ENCODE results near the gene ZNF576. TPM values are rescaled to one million over a fixed set of nuclear protein-coding genes. Genes with fewer than 3 reads are reported as not detected.

Gene ZNF576
- total and polyA plus RNA-seq, 9 of the 15 experiments (the other 6 are each of a cell fraction or from before 2014, with no cell fraction given), result 6.8 to 18.2 (median 12.2) TPM

DNA sequence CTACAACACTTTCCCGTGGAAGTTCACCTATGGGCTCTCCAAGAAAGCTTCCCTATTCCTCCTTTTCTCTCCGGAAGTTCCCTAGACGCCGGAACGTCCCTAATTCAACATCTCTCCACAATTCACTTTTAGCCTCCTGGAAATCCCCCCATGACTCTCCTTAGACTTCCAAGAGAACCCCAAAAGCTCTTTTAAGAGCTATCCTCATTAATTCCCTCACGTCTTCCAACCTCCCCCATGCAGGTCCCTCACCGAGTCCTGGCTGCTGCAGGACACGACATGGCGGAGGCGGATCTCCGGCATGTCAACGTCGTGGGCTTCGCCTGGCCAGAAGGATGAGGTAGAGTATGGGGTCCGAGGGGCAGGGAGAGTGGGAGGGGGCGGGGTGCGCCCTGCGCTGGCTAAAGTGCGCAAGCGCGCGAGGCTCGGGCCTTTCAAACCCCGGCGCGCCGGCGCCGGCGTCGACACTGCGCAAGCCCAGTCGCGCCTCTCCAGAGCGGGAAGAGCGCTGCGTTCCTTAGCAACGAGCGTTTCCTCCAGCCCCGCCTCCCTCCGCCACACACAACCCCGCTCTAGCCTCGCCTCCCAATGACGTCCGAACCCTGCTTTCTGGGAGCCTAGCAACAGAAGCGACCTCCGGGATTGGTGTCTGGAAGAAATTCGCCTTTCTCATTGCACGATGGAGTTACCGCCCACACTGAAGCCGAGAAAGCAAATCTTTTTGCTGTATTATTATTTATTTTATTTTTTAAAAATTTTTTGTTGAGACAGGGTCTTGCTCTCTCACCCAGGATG is 21.0 kb upstream of the ZNF576 start, which contains the start of the genes PINLYP and XRCC1 (continued):
- no peak for TF ChIP-seq ZKSCAN8 (CRISPR knock-in tag; IDR thresholded peaks at IDR 0.05)
- TF ChIP-seq, protein P1, sequence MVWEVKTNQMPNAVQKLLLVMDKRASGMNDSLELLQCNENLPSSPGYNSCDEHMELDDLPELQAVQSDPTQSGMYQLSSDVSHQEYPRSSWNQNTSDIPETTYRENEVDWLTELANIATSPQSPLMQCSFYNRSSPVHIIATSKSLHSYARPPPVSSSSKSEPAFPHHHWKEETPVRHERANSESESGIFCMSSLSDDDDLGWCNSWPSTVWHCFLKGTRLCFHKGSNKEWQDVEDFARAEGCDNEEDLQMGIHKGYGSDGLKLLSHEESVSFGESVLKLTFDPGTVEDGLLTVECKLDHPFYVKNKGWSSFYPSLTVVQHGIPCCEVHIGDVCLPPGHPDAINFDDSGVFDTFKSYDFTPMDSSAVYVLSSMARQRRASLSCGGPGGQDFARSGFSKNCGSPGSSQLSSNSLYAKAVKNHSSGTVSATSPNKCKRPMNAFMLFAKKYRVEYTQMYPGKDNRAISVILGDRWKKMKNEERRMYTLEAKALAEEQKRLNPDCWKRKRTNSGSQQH (CRISPR knock-in tag; IDR thresholded peaks at IDR 0.05), result peak; percentile 51; the same call in 1 of the 2 replicates
- TF ChIP-seq RFX1 (IDR thresholded peaks at IDR 0.05), result peak; percentile 97
- peak; percentile 65 for TF ChIP-seq HCFC1 (IDR thresholded peaks at IDR 0.05; ENCODE audit: low read depth, low read length)
- TF ChIP-seq, protein P2, sequence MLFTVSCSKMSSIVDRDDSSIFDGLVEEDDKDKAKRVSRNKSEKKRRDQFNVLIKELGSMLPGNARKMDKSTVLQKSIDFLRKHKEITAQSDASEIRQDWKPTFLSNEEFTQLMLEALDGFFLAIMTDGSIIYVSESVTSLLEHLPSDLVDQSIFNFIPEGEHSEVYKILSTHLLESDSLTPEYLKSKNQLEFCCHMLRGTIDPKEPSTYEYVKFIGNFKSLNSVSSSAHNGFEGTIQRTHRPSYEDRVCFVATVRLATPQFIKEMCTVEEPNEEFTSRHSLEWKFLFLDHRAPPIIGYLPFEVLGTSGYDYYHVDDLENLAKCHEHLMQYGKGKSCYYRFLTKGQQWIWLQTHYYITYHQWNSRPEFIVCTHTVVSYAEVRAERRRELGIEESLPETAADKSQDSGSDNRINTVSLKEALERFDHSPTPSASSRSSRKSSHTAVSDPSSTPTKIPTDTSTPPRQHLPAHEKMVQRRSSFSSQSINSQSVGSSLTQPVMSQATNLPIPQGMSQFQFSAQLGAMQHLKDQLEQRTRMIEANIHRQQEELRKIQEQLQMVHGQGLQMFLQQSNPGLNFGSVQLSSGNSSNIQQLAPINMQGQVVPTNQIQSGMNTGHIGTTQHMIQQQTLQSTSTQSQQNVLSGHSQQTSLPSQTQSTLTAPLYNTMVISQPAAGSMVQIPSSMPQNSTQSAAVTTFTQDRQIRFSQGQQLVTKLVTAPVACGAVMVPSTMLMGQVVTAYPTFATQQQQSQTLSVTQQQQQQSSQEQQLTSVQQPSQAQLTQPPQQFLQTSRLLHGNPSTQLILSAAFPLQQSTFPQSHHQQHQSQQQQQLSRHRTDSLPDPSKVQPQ (CRISPR knock-in tag; IDR thresholded peaks at IDR 0.05; ENCODE audit: borderline replicate concordance), result no peak
- peak; percentile 66 for TF ChIP-seq TAF7 (tag; IDR thresholded peaks at IDR 0.05)
- TF ChIP-seq JUND (IDR thresholded peaks at IDR 0.05; ENCODE audit: borderline replicate concordance, low read depth, low read length), result peak; percentile 29; the same call in 1 of the 2 replicates
- TF ChIP-seq JUND (tag; IDR thresholded peaks at IDR 0.05; ENCODE audit: borderline replicate concordance, low read depth, low read length), result no peak
- peak; percentile 80 for TF ChIP-seq KDM5B (IDR thresholded peaks at IDR 0.05; ENCODE audit: insufficient replicate concordance, low read depth, low read length)
- peak; percentile 51 for TF ChIP-seq HNRNPK (IDR thresholded peaks at IDR 0.05; ENCODE audit: low read depth, low read length, poor library complexity, severe bottlenecking)
- TF ChIP-seq, protein P3, sequence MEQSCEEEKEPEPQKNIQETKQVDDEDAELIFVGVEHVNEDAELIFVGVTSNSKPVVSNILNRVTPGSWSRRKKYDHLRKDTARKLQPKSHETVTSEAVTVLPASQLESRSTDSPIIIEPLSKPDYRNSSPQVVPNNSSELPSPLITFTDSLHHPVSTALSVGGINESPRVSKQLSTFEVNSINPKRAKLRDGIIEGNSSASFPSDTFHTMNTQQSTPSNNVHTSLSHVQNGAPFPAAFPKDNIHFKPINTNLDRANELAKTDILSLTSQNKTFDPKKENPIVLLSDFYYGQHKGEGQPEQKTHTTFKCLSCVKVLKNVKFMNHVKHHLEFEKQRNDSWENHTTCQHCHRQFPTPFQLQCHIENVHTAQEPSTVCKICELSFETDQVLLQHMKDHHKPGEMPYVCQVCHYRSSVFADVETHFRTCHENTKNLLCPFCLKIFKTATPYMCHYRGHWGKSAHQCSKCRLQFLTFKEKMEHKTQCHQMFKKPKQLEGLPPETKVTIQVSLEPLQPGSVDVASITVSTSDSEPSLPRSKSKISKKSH (CRISPR knock-in tag; IDR thresholded peaks at IDR 0.05), result no peak
- TF ChIP-seq ZNF444 (CRISPR knock-in tag; IDR thresholded peaks at IDR 0.05), result 0 out of 2 replicates have a peak, but pooled peaks have one; percentile 54
- TF ChIP-seq, protein P4, sequence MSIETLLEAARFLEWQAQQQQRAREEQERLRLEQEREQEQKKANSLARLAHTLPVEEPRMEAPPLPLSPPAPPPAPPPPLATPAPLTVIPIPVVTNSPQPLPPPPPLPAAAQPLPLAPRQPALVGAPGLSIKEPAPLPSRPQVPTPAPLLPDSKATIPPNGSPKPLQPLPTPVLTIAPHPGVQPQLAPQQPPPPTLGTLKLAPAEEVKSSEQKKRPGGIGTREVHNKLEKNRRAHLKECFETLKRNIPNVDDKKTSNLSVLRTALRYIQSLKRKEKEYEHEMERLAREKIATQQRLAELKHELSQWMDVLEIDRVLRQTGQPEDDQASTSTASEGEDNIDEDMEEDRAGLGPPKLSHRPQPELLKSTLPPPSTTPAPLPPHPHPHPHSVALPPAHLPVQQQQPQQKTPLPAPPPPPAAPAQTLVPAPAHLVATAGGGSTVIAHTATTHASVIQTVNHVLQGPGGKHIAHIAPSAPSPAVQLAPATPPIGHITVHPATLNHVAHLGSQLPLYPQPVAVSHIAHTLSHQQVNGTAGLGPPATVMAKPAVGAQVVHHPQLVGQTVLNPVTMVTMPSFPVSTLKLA (conservative IDR thresholded peaks at IDR 0.05), result peak in 1 of 2 experiments; percentile 60; a peak in 2 of 4 replicates
- TF ChIP-seq ATF7 (IDR thresholded peaks at IDR 0.05), result peak; percentile 79; the same call in 1 of the 2 replicates
- no peak for TF ChIP-seq NEUROD1 (IDR thresholded peaks at IDR 0.05; ENCODE audit: borderline replicate concordance, low read depth, low read length, partially characterized antibody)
- TF ChIP-seq, protein P5, sequence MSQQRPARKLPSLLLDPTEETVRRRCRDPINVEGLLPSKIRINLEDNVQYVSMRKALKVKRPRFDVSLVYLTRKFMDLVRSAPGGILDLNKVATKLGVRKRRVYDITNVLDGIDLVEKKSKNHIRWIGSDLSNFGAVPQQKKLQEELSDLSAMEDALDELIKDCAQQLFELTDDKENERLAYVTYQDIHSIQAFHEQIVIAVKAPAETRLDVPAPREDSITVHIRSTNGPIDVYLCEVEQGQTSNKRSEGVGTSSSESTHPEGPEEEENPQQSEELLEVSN (IDR thresholded peaks at IDR 0.05; ENCODE audit: borderline replicate concordance in 1 of 2, extremely low read depth in 1 of 2, insufficient read depth in 1 of 2, insufficient read length in 1 of 2, low read depth in 1 of 2, low read length in 1 of 2, poor library complexity in 1 of 2, severe bottlenecking in 1 of 2), result peak; percentile 75 to 80
- peak; percentile 69; the same call in 1 of the 2 replicates for TF ChIP-seq ZBTB7A (IDR thresholded peaks at IDR 0.05; ENCODE audit: borderline replicate concordance, control insufficient read depth, low read depth, low read length)
